NB4 (cell line): ENCODE data around the gene TTLL13.

ENCODE experiments used
- CTCF ChIP-seq: IDR thresholded peaks from one replicate; pipeline ENCODE4 v1.5.1; 2012; ENCODE audit warnings: low read depth, low read length
- MAX ChIP-seq: IDR thresholded peaks from 2 replicates; pipeline ENCODE4 v1.6.1; 2011; ENCODE audit warnings: low read depth, low read length
- MYC ChIP-seq: IDR thresholded peaks from 2 replicates; pipeline ENCODE4 v1.6.1; 2011; ENCODE audit warnings: low read depth, low read length
- POLR2A ChIP-seq: IDR thresholded peaks from 2 replicates; pipeline ENCODE4 v1.6.1; 2011; ENCODE audit warnings: mild to moderate bottlenecking; ENCODE audit not compliant: insufficient read length; ENCODE audit errors: extremely low read depth

GRCh38 chr15:90214553-90215196 is 34.7 kb upstream of the TTLL13 start:
- TF ChIP-seq CTCF (no peak), MYC (no peak), POLR2A (no peak), MAX (no peak)
